Activated CD4-positive, alpha-beta T cell treated with anti-CD3 and anti-CD28 coated beads, Interleukin-2, Interleukin-6, amounts not matched to agents 100 ng/mL and 50 ng/mL, durations not matched to agents 16 hours and 8 hours (primary cell): Measurements from ENCODE around the gene MAP3K19.

ENCODE experiments used
- DNase-seq: peaks from one replicate; pipeline ENCODE4 v3.0.0-alpha.2; 2020

Gene MAP3K19

GRCh38 chr2:134926231-134926931 lies 120.9 kb downstream of the MAP3K19 start:
- no peak for DNase-seq

DNA sequence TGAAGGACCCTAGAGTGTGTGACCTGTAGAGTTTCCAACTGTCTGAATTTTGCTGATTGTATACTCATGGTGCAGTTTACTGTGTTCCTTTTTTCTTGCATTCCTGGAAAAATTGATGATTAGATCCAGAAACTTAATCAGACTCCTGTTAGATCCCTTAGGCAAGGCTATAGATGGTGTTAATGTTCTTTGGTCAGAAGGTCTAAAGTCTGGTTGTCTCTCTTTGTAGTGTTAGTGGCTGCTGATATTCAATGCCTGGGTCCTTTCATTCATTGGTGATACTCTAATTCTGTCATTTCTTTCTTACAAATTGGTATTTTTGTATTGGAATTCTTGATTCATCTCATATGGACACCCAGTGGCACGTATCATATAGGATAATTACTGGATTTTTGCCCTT lies 122.3 kb downstream of the MAP3K19 start:
- DNase-seq: no peak

DNA sequence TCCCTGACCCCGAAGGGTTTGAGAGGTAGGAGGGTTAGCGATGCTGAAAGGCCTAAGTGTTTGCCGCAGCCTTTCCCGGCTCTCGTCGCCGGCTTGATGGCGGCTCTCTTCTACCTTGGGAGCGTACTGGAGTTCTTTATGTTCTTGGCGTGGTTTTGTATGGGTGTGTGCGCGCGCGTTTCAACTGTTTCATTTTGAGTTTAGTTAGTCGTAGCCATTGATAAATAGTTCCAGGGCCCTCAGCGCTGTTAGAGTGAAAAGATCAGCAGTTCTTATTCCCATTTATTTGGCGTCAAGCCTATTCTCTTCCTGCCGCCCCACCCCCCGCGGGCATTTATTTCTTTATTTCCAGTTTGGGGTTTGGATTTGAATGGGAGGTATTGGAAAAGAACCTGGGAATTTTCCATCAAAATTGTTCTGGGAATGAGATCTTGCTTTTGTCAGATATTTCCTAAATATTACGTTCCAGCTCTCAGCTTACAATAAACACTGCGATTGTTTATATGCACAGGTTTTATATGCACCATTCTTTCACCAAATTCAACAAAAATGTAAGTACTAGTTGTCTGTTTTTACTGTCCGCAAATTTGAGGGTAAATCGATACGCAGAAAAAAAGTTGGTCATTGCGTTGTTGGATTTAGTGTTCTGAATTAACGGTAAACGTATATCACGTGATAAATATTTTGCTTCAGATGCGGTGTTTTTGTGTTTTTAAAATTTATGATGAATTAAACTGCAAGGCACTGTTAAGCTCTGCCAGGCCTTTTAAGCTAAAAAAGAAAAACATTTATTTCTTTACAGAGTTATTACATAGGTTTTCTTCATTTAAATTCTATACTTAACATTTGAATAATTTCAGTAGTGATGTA lies 127.7 kb downstream of the MAP3K19 start:
- peak; percentile 72 for DNase-seq

DNA sequence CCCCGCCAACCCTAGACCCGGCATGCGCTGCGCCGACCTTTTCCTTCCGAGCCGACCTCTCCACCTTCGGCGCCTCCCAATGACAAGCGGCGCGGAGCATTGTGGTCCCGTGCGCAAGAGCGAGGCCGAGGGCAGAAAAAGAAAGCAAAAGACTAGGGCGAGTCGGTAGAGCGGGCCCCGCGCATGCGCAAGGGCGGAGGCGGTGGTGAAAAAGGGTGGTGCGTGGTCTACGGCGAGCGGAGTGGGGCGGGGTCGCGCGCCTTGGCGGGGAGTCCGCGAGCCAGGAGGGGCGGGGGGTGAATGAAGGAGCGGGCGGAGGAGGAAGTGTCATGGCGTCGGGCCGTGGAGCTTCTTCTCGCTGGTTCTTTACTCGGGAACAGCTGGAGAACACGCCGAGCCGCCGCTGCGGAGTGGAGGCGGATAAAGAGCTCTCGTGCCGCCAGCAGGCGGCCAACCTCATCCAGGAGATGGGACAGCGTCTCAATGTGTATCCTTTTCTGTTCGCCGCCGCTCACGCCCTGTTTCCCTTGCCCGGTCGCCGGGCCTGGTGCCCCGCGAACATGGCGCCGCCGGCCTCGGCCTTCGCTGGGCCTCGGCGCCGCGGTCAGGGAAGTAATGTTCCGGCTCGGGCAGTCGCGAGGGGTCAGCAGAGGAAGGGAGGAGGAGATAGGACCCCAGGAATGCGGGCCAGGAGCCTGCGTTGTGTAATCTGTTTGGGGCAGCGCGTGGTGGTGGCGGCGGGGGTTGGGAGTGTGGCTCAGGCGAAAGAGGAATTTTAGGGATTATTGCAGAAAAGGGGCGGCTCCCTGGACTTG lies 128.5 kb downstream of the MAP3K19 start, which contains the start of gene CCNT2:
Gene CCNT2 (plus strand): TSS at position 297 of the 815 bp plus-strand sequence. CDS start 33 bp downstream, at position 330.
- peak; percentile 100 for DNase-seq

- no peak for DNase-seq
Observed at GRCh38 chr2:134917888-134918525, 129.2 kb downstream of the MAP3K19 start.

DNA sequence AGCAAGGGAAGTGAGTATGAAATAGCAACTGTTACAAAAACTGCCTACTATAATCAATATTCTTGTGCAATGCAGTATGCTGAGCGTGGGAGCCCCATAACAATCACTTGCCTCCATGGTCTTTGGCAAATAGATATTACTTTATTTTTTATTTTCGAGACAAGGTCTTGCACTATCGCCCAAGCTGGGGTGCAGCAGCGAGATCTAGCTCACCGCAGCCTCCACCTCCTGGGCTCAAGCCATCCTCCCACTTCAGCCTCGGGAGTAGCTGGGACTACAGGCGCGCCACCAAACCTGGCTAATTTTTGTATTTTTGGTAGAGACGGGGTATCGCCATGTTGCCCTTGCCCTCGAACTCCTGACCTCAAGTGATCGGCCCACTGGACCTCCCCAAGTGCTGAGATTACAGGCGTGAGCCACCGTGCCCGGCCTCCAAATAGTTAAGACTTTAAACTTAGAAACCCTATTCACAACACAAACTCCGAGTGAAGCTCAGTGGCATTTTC lies 129.8 kb downstream of the MAP3K19 start:
- no peak for DNase-seq
